NCI-H2227 (cell line): ENCODE results near the gene FAM81B.
"Not testable (repeated sequence)": the region's sequence is repeated elsewhere in the genome, so short reads cannot be mapped to it uniquely, and the experiment has no call there.

ENCODE experiments used
- DNase-seq: peaks from one replicate; lab custom pipeline; 2025; ENCODE audit not compliant: unreplicated experiment; lab: John Stamatoyannopoulos, UW

Gene FAM81B

GRCh38 chr5:95390812-95391492 is at the start of gene FAM81B:
TSS of gene FAM81B (plus strand) at chr5:95391366. CDS start at chr5:95391390, 24 bp downstream.
- DNase-seq = no peak

- not testable (repeated sequence) for DNase-seq
Measured at GRCh38 chr5:95341444-95341843, 49.7 kb upstream of the FAM81B start.

- DNase-seq = no peak
Measured at GRCh38 chr5:95347506-95348120, 43.6 kb upstream of the FAM81B start.

GRCh38 chr5:95350631-95351030 is 40.5 kb upstream of the FAM81B start:
- no peak for DNase-seq

GRCh38 chr5:95352691-95353090 is 38.5 kb upstream of the FAM81B start:
- no peak for DNase-seq

GRCh38 chr5:95358320-95358719 is 32.8 kb upstream of the FAM81B start:
- no peak for DNase-seq

GRCh38 chr5:95358848-95359247 is 32.3 kb upstream of the FAM81B start:
- DNase-seq = no peak

GRCh38 chr5:95360667-95361066 is 30.5 kb upstream of the FAM81B start:
- not testable (repeated sequence) for DNase-seq

GRCh38 chr5:95365302-95366095 is 25.7 kb upstream of the FAM81B start:
- DNase-seq = no peak

- DNase-seq = no peak
Measured at GRCh38 chr5:95369782-95370181, 21.4 kb upstream of the FAM81B start.

GRCh38 chr5:95374061-95374460 is 17.1 kb upstream of the FAM81B start:
- DNase-seq = no peak

GRCh38 chr5:95375591-95375990 is 15.6 kb upstream of the FAM81B start:
- no peak for DNase-seq

- DNase-seq = no peak
Measured at GRCh38 chr5:95379133-95379532, 12.0 kb upstream of the FAM81B start.

- no peak for DNase-seq
Measured at GRCh38 chr5:95380103-95380628, 11.0 kb upstream of the FAM81B start.

GRCh38 chr5:95382801-95383200 is 8.4 kb upstream of the FAM81B start:
- DNase-seq = peak; percentile 36

GRCh38 chr5:95384485-95385213 is 6.5 kb upstream of the FAM81B start:
- DNase-seq = no peak

- DNase-seq = no peak
Measured at GRCh38 chr5:95385334-95385733, 5.8 kb upstream of the FAM81B start.

GRCh38 chr5:95391965-95392364 is 799 bp downstream of the FAM81B start:
- not testable (repeated sequence) for DNase-seq

GRCh38 chr5:95392593-95393182 is 1.5 kb downstream of the FAM81B start:
- DNase-seq = no peak

- no peak for DNase-seq
Measured at GRCh38 chr5:95393279-95393678, 2.1 kb downstream of the FAM81B start.

- no peak for DNase-seq
Measured at GRCh38 chr5:95398989-95399388, 7.8 kb downstream of the FAM81B start.
